Inferior parietal cortex (tissue), 1 donor: Measurements from ENCODE around the gene DSTYK.
A peak's percentile ranks its signal among the peaks of the same experiment; 100 is the strongest.
"Not testable (repeated sequence)": the region's sequence is repeated elsewhere in the genome, so short reads cannot be mapped to it uniquely, and the experiment has no call there.

Experiments
- DNase-seq: peaks from one replicate; pipeline ENCODE4 v3.0.0-alpha.2; 2016; ENCODE audit errors: extremely low spot score

DSTYK gene

GRCh38 chr1:205216588-205216987, 5.1 kb upstream of the DSTYK start:
- no peak for DNase-seq

DNA sequence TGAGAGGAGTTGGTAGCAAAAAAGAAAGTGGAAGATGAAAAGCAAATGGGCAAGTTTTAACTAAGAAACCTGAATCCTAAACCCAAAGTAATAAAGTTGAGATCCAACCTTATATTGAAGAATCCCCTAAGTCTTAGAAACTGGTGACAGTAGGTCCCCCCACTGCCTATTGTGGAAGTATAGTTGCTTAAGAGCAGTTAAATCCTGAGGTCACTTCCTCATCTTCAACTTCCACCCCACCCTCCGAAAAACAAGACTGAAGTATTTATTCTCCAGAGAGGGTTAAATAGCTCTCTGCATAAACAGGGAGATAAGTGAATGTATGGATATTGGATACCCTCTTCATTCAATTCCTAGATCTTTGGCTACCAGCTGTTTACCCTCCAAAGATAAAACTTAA, 3.3 kb upstream of the DSTYK start:
- DNase-seq: no peak

- no peak for DNase-seq
Observed at GRCh38 chr1:205211839-205212536, 486 bp upstream of the DSTYK start.

- DNase-seq: no peak
Observed at GRCh38 chr1:205210756-205211168, 740 bp downstream of the DSTYK start.

DNA sequence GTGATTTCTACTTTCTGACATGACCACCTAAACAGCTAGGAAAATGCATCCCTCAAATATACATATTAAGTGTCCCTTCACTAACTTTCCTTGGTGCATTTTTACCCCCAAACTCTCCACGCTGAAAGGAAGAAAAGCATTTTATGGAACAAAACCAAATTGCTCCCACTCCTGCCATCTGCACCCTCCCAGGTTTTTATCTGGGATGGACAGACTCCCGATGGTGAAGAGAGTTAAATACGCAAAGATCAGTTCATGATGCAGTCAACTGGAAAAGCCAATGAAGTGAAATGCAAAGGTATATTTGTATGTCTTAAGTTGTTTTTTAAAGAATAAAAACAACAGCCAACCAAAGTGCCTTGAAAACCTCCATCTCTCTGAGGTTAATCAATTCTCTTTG, 2.7 kb downstream of the DSTYK start:
- DNase-seq: no peak

GRCh38 chr1:205205055-205205454, 6.4 kb downstream of the DSTYK start:
- DNase-seq: no peak

DNA sequence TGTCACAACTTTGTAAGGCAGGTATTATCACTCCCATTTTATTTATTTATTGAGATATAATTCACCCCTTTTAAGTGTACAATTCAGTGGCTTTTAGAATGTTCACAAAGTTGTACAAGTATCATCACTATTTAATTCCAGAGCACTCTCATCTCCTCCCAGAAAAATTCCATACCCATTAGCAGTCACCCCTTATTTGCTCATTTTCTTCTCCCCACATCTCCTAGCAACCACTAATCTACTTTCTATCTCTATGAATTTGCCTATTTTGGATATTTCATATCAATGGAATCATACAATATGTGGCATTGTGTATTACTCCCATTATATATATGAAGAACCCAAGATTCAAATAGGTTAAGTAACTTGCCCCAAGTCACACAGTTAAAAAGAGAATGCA, 7.0 kb downstream of the DSTYK start:
- no peak for DNase-seq

DNA sequence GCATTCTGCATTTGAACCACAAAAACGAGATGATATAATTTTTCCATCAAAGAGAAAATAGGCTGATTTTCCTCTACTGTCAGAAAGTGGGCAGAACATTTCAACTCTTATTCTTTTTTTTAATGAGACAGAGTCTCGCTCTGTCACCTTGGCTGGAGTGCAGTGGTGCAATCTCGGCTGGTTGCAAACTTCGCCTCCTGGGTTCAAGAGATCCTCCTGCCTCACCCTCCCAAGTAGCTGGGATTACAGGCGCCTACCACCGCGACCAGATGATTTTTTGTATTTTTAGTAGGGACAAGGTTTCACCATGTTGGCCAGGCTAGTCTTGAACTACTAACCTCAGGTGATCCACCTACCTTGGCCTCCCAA, 11.6 kb downstream of the DSTYK start:
- no peak for DNase-seq

GRCh38 chr1:205199090-205199930, 12.2 kb downstream of the DSTYK start:
- DNase-seq: no peak

DNA sequence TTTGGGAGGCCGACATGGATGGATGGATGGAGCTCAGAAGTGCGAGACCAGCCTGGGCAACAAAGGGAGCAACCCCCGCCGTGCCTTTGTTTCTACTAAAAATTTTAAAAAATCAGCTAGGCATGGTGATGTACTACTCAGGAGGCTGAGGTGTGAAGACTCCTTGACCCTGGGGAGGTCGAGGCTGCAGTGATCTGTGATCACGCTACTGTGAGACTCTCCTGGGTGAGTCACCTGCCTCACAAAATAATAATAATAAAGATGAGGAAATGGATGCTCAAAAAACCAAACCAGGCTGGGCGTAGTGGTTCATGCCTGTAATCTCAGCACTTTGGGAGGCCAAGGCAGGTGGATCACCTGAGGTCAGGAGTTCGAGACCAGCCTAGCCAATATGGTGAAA, 19.2 kb downstream of the DSTYK start:
- DNase-seq: no peak

DNA sequence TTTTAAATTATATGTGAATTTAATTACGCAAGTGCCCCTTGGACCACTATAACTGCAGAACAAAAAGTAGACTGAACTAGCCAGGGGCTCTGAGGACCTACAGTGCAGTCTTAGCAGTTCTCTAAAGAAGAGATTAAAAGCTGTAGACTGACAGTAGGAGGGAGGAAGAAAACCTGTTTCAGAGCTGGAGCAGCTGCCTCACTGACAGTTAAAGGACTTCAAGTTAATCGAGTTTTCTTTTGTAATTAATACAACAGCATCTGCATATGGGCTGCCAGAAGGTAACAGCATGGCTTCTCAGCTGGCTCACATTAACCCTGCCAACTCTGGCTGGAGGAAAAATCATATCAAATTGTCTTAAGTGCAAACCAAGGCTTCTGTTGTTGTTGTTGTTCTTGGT, 19.9 kb downstream of the DSTYK start:
- DNase-seq: no peak

GRCh38 chr1:205190845-205191577, 20.5 kb downstream of the DSTYK start:
- DNase-seq: no peak

- DNase-seq: no peak
Observed at GRCh38 chr1:205189131-205189530, 22.4 kb downstream of the DSTYK start.

DNA sequence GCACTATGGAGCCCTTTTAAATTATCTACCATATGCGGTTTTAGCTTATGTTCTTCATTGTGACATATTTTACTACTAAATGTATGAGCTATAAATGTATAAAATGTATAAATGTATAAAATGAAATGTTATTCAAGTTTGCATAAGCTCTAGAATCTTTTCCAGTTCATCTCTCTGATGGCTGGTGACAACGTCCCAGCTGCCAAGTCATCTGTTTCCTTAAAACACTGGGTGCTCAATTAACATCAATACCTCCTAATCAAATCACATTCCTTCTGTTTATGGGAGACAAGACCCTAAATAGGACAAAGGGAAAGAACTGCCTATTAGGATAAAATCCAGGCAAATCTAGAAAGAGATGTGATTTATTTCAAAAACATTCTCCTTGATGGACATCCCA, 22.9 kb downstream of the DSTYK start:
- no peak for DNase-seq

DNA sequence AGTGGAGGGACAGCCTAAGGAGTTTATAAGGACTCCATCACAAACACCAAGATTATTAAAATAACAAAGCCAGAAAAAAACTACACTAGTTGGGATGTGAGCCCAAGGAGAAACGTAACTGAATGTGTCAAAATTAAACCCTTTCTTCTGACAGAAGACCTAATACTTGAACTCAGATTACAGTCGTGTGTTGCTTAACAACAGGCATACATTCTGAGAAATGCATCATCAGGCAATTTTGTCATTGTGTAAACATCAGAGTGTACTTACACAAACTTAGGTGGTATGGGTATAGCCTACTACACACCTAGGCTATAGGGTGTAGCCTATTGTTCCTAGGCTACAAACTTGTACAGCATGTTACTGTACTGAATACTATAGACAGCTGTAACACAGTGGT, 23.4 kb downstream of the DSTYK start:
- no peak for DNase-seq

DNA sequence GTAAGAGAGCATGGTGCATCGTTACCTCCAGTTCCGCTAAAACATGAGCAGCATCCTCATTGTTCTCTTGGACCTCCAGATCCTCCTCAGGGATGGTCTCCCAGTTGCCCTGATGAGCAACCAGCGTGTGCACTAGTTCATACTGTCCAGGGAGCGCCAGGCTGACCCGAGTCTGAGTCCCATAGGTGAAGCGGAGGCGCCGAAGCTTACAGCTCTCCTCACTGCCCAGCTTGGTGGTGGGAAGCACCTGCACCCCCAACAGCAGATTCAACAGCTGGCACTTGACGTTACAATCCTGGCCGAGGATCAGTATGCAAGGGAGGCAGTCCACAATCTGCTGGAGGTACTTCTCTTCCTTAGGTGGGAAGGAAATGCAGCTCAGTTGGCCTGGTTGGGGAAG, 24.1 kb downstream of the DSTYK start:
- no peak for DNase-seq

DNA sequence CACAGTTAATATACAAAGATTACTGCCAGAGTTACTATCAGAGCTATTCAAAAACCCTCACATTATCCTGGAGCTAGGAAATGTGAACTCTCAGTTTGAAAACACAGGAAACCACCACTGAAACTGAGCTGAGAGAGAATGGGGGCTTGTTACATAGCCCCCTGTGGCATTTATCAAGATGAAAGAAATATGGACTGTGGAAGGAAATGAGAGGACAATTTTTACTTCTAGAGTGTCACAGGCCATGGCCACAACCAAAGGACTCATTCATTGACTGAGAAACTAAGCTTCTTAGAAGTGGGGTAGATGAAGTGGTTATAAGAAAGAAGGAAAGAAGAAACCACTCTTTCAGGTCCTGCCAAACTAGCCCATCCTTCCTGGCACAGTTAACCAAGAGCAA, 25.3 kb downstream of the DSTYK start:
- DNase-seq: no peak

DNA sequence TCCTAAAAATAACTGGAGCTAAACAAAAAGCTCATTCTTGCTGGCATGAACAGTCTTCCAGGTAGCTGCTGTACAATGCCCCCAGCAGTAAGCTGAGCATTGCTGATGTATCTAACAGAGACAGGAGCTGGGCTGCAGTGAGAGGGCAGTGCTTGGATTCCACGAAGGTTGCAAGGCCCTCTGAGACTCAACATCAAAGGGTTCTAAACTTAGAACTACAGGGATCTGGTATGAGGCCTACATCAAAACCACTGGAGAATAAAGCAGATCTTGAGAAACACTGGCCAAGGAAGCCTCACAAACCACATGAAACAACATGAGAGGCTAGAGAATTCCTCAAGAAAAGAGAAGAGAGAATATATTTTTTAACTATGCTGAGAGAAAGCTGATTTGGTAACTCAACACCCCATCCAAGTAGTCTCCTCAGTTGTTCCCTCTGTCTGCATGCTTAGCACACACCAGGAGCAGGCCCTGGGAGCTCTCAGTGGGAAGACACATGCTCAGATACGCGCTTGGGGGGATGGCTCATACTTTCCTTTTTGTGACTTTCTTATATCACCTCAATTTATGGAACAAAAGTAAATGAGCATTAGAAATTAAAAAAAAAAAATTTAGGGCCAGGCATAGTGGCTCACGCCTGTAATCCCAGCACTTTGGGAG, 27.7 kb downstream of the DSTYK start:
- no peak for DNase-seq

- DNase-seq: no peak
Observed at GRCh38 chr1:205182930-205183329, 28.6 kb downstream of the DSTYK start.

DNA sequence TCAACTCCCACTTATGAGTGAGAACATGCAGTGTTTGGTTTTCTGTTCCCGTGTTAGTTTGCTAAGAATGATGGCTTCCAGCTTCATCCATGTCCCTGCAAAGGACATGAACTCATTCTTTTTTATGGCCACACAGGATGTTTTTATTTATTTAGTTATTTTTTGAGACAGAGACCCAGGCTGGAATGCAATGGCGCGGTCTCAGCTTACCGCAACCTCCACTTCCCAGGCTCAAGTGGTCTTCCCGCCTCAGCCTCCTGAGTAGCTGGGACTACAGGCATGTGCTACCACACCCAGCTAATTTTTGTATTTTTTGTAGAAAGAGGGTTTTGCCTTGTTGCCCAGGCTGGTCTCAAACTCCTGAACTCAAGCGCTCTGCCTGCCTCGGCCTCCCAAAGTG, 31.2 kb downstream of the DSTYK start:
- DNase-seq: not testable (repeated sequence)

- DNase-seq: no peak
Observed at GRCh38 chr1:205179842-205180241, 31.7 kb downstream of the DSTYK start.

- DNase-seq: peak; percentile 28
Observed at GRCh38 chr1:205172729-205173366, 38.7 kb downstream of the DSTYK start.
